HG02852 (cell line): ENCODE results near the gene STKLD1.
"Not testable (repeated sequence)": the region's sequence is repeated elsewhere in the genome, so short reads cannot be mapped to it uniquely, and the experiment has no call there.

ENCODE experiments used
- ATAC-seq: cut with Tn5 transposase; IDR thresholded peaks from one replicate; pipeline ENCODE4 v1.9.1; 2021; ENCODE audit warnings: mild to moderate bottlenecking, moderate library complexity; ENCODE audit not compliant: unreplicated experiment

Gene STKLD1

DNA sequence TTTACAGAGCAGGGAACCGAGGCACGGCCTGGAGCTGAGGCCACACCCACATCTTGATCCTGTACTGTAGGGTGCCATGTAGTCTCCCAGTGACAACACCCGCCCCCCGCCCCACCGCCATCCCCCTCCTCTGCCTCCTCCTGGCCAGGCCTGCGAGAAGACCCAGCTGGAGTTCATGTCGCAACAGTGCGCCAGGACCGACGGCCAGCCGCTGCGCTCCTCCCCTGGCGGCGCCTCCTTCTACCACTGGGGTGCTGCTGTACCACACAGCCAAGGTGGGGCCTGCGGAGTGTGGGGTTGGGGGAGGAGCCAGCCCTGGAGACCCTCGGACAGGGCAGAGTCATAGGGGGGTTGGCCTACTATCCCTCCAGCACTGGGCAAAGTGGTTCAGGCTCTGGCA, 60.5 kb downstream of the STKLD1 start:
- ATAC-seq: no peak

DNA sequence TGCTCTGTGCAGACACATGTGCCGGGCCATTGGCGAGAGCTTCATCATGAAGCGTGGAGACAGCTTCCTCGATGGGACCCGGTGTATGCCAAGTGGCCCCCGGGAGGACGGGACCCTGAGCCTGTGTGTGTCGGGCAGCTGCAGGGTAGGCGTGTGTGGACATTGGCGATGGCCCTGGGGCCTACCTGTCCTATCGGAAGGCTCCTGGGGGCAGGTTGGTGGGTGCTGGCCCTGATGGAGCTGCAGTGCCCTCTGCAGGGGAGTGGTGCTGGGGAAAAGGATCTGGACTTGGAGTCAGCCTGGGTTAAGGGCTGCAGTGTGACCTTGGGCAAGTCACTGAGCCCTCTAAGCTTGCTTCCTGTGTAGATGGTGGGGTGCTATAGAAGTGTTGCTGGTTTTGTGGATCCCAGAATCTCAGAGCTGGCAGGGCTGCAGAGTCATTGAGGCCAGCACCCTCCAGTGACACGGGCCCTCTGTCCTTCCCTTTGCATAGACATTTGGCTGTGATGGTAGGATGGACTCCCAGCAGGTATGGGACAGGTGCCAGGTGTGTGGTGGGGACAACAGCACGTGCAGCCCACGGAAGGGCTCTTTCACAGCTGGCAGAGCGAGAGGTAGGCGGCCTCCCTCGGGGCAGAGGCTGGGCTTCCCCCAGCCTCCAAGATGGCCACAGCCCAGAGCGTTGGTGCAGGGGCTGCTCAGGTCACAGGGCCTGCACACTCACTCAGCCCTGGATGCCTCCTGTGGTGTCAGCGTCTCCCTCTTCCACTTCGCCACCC, 61.8 kb downstream of the STKLD1 start:
- ATAC-seq: no peak

DNA sequence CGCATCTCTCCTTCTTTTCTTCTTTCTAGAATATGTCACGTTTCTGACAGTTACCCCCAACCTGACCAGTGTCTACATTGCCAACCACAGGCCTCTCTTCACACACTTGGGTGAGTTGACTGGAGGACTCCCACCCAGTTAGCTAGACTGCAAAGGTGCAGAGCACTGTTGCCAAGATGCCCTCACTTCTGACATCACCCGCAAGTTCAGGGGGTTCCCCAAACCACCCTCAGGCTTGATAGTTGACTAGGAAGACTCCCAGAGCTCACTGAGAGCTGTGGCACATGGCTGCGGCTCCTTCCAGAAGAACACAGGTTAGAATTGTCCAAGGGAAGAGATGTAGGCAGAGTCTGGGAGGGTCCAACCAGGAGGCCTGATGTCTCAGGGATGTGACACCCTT, 63.2 kb downstream of the STKLD1 start:
- ATAC-seq: no peak

DNA sequence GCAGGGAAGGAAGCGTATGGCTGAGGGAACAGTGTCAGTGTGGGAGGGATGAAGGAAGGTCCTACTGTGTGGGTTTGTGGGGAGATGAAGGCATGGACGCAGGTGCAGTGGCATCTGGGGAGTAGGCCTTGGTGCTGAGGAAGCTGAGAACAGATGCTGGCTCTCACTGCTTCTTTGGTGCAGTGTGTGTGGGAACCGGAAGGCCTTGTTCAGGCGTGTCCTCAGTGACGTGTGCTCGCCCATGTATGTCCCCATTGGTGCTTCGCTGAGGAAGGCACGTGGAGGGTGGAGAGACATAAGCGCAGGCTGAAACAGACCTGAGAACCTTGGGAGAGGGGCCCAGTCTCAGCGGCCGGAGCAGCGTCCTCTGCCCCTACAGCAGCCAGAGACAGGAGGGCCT, 64.7 kb downstream of the STKLD1 start:
- no peak for ATAC-seq

DNA sequence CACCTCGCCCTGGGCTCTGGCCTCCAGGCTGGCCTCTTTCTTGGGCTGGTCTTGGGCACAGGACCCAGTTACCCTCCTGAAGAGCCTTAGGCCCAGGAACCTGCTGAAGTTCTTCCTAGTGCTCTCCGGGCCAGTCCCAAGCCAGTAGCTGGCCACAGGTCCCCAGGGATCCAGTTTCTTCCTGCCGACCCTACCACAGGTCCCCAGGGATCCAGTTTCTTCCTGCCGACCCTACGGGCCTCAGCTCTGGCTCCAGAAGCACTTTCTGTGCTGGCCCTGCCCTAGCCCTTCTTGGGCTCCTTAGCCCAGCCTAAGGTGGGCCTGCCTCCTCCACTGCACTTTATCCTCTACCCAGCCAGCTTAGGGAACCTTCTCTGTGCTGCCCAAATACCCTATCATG, 65.4 kb downstream of the STKLD1 start:
- ATAC-seq: no peak

DNA sequence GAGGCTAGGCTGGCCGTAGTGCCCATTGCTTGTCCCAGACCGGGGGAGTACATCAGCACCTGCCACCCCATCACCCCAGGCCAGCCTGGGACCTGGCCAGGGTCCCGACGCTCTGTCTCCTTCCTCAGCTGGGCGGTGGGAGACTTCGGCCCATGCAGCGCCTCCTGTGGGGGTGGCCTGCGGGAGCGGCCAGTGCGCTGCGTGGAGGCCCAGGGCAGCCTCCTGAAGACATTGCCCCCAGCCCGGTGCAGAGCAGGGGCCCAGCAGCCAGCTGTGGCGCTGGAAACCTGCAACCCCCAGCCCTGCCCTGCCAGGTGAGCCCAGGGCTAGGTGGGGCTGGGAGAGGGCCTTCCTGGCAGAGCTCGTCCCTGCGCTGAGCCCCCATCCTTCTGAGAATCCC, 67.1 kb downstream of the STKLD1 start:
- no peak for ATAC-seq

DNA sequence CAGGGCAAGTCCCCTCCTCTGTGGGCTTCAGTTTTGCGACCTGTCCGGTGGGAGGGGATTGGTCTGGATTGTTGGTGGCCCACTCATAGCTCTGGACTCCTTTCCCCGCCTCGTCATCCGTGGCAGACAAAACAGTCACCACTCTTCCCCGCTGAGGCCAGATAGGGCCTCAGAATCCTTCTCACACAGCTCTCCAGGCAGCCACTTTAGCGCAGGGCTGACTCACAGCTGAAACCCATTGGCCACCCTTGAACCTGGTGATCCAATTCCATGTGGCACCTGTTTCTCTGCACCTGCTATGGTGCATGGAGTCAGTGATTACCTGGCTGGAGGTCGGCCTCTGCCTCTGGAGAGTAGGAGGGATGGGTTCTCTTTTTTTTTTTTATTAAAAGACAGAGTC, 67.8 kb downstream of the STKLD1 start:
- no peak for ATAC-seq

DNA sequence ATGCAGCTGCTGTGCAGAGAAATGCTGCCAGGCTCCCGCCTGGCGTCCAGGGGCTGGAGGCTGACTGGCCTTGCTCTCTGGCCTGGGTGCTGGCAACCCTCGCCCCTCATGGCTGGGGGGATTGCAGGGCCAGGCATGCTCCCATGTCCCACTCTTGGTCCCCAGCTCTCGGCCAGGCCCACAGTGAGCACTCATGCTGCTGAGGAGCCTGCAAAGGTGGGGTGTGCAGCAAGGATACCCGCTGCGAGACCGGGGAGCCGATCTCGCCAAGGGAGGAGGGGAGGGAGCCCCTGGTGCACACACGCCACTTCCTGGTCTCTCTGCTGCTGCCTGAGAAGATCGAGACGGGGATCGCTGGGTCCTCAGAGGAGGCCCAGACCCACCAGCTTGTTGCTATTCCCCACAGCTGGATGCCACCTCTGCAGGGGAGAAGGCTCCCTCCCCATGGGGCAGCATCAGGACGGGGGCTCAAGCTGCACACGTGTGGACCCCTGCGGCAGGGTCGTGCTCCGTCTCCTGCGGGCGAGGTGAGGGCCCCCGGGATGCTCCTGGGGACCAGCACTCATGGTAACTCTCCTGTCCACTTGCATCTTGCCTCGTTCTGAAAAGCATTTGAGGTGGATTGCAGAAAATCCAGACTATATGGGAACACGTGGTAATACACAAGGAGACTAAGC, 69.3 kb downstream of the STKLD1 start:
- ATAC-seq: no peak

DNA sequence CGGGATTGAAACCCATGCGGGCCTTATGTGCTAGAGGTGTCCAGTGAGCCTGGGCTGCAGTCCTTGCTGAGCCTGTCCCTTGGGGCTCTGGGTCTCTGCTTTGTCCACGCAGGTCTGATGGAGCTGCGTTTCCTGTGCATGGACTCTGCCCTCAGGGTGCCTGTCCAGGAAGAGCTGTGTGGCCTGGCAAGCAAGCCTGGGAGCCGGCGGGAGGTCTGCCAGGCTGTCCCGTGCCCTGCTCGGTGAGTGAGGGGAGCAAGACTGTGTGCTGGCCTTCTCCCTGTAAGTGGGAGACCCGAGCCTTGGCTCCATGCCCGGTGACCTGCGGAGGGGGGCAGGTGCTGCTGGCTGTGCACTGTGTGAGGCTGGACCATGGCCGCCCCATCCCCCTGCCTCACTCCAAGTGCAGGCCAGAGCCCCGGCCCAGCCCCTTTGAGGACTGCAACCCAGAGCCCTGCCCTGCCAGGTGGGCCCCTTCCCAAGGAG, 72.4 kb downstream of the STKLD1 start:
- ATAC-seq: no peak

DNA sequence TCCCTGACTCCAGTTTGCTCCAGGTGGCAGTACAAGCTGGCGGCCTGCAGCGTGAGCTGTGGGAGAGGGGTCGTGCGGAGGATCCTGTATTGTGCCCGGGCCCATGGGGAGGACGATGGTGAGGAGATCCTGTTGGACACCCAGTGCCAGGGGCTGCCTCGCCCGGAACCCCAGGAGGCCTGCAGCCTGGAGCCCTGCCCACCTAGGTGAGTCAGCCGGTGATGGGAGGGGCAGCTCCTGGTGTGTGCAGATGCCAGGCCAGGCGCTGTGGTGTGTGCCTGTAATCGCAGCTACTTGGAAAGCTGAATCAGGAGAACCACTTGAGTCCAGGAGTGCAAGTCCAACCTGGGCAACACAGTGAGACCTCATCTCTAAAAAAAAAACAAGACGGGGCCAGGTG, 73.6 kb downstream of the STKLD1 start:
- no peak for ATAC-seq

DNA sequence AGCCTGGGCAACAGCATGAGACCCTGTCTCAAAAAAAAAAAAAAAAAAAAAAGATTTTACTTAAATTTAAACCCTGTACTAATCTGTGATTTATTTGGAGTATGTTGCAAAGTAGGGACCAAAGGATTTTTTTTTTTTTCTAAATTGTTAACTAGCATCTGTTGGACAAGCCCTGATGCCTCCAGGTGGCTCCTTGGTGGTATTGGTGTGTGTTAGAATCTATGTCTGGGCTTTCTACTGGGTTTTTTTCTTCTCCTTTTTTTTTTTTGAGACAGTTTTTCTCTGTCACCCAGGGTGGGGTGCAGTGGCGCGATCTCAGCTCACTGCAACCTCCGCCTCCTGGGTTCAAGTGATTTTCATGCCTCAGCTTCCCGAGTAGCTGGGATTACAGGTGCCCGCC, 75.7 kb downstream of the STKLD1 start:
- not testable (repeated sequence) for ATAC-seq

DNA sequence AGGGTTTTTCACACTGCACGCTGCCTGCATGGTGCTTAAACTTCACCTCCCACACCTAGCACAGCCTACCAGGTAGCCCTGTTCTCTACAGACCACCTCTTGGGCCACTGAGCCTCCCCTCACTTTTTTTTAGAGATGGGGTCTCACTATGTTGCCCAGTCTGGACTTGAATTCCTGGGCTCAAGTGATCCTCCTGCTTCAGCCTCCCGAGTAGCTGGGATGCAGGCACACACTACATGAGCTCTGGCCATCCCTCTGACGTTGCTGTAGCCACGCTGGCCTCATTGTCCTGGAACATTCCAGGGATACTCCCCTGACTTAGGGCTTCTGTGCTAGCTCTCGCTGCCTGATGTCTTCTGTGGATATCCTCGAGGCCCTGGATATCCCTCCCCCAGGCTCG, 76.4 kb downstream of the STKLD1 start:
- ATAC-seq: no peak

DNA sequence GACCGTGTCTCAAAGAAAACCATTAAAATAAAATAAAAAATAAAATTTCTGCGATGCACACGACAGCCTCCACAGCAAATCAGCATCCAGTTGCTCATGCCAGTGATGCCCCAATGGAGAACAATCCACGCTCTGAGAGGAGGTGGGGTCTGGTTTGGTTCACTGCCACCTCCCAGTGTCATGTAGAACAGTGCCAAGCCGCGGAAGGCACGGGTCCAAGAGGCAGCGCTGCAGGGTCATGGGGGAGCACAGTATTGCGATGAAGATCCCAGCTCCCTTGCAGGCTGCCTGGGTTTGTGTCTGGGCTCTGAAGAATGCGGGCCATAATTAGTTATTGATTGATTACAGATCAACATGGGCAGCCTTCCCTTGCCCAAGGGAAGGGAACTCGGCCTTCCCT, 77.5 kb downstream of the STKLD1 start:
- no peak for ATAC-seq

DNA sequence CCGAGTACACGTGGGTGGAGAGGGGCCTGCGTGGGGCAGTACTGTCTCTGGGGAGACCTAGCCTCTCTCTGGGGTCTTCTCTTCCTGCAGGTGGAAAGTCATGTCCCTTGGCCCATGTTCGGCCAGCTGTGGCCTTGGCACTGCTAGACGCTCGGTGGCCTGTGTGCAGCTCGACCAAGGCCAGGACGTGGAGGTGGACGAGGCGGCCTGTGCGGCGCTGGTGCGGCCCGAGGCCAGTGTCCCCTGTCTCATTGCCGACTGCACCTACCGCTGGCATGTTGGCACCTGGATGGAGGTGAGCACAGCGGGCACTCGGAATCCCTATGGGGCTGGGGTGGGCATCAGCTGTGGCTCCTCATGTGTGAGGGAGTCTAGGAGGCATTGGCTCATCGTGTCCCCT, 78.2 kb downstream of the STKLD1 start:
- no peak for ATAC-seq

DNA sequence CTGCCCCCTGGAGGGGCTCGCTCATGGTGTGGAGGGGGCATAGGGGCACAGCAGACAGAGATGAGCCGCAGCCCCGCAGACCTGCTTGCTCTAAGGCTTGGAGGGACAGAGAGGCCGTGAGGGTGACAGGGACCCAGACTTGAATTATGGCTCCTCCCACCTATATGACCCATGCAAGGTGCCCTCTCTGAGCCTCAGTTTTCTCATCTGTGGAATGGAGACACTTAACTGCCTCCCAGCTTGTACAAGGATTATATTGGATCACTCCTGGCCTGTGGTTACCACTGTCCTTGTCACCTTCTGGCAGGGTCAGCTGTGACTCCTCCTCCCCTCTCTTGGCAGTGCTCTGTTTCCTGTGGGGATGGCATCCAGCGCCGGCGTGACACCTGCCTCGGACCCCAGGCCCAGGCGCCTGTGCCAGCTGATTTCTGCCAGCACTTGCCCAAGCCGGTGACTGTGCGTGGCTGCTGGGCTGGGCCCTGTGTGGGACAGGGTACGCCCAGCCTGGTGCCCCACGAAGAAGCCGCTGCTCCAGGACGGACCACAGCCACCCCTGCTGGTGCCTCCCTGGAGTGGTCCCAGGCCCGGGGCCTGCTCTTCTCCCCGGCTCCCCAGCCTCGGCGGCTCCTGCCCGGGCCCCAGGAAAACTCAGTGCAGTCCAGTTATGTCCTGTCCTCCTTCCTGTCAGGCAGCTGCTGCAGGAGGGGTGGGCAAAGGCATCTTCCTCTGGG, 78.9 kb downstream of the STKLD1 start:
- no peak for ATAC-seq
